DOHH2 (cell line): ENCODE data around the gene PLA2G2E.
"Not testable (repeated sequence)": the region's sequence is repeated elsewhere in the genome, so short reads cannot be mapped to it uniquely, and the experiment has no call there.

Experiments
- H3F3A ChIP-seq: fragments of 200-600 bp; sonication (generic), shearing (Covaris generic); 2 replicates; pipeline ENCODE4 v1.6.0; 2016; ENCODE audit warnings: antibody characterized with exemption, mild to moderate bottlenecking; ENCODE audit not compliant: control insufficient read depth, insufficient read depth
- H3K27ac ChIP-seq: fragments of 200-600 bp; sonication (generic); 2 replicates; pipeline ENCODE4 v1.5.1; 2014; ENCODE audit warnings: low read depth, mild to moderate bottlenecking, low read length, moderate library complexity
- H3K27me3 ChIP-seq: fragments of 200-600 bp; sonication (generic); 2 replicates; pipeline ENCODE4 v1.6.1; 2014; ENCODE audit warnings: mild to moderate bottlenecking, low read length, mixed read lengths; ENCODE audit not compliant: control insufficient read depth
- H3K36me3 ChIP-seq: fragments of 200-600 bp; sonication (generic); 2 replicates; pipeline ENCODE4 v1.6.1; 2014; ENCODE audit warnings: mild to moderate bottlenecking, low read length, moderate library complexity, mixed read lengths; ENCODE audit not compliant: control insufficient read depth
- H3K4me1 ChIP-seq: fragments of 200-600 bp; sonication (generic); 2 replicates; pipeline ENCODE4 v1.6.1; 2014; ENCODE audit warnings: mild to moderate bottlenecking, low read length, mixed read lengths; ENCODE audit not compliant: control insufficient read depth
- H3K4me2 ChIP-seq: fragments of 200-600 bp; sonication (generic); 2 replicates; pipeline ENCODE4 v1.6.0; 2014; ENCODE audit warnings: mild to moderate bottlenecking, low read length, moderate library complexity
- H3K4me3 ChIP-seq: fragments of 200-600 bp; sonication (generic); 2 replicates; pipeline ENCODE4 v1.5.1; 2014; ENCODE audit warnings: mild to moderate bottlenecking, low read length, mixed read lengths
- H3K79me2 ChIP-seq: fragments of 200-600 bp; sonication (generic); 2 replicates; pipeline ENCODE4 v1.6.1; 2014; ENCODE audit warnings: mild to moderate bottlenecking, low read length, mixed read lengths; ENCODE audit not compliant: control insufficient read depth
- H3K9me2 ChIP-seq: fragments of 200-600 bp; sonication (generic); replicated peaks from 2 replicates; pipeline ENCODE4 v1.6.1; 2014; ENCODE audit warnings: mild to moderate bottlenecking, low read length, mixed read lengths; ENCODE audit not compliant: control insufficient read depth
- H3K9me3 ChIP-seq: fragments of 200-600 bp; sonication (generic); 2 replicates; pipeline ENCODE4 v1.6.1; 2014; ENCODE audit warnings: antibody characterized with exemption, low read length, mixed read lengths; ENCODE audit not compliant: control insufficient read depth, insufficient read depth
- H4K20me1 ChIP-seq: fragments of 200-600 bp; sonication (generic); 2 replicates; pipeline ENCODE4 v1.6.0; 2014; ENCODE audit warnings: low read depth, mild to moderate bottlenecking, antibody characterized with exemption, low read length, moderate library complexity; ENCODE audit not compliant: control insufficient read depth, insufficient read depth
- EZH2phosphoT487 ChIP-seq: fragments of 200-600 bp; sonication (generic); IDR thresholded peaks from 2 replicates; pipeline ENCODE4 v1.6.1; 2017; ENCODE audit warnings: borderline replicate concordance, mild to moderate bottlenecking, antibody characterized with exemption, low read length, moderate library complexity, mixed read lengths
- TF ChIP-seq, protein P1 (sequence below): fragments of 200-600 bp; sonication (generic); IDR thresholded peaks from one replicate; pipeline ENCODE4 v1.5.1; 2014; ENCODE audit warnings: antibody characterized with exemption, mild to moderate bottlenecking, low read depth, low read length; ENCODE audit not compliant: poor library complexity, severe bottlenecking

PLA2G2E gene

DNA sequence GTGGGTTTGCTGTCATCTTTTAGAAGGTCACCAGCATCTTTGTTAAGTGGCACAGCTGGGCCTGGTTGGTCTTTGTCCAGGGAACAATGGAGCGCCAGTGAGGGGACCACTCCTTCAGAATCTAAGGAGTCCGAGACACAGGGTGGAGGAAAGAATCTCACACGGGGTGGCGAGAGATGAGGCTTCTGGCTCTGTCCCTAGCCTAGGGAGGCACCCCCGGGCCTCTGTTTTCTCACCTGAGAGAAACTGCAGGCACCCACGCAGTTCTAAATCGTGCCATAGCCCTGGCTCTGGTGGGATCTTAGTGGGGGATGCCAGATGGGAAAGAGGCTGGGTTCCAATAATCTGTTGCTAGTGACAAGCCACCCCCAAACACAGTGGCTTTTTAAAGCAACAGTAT is 10.9 kb upstream of the PLA2G2E start:
- no peaks in the 10 kb centered on the region for H3K79me2 ChIP-seq
- no peaks in the 10 kb centered on the region for H3K4me1 ChIP-seq
- H4K20me1 ChIP-seq, result no peaks in the 10 kb centered on the region
- H3K9me3 ChIP-seq, result peaks cover 19% of the 10 kb centered on the region; the same call in 1 of the 2 replicates
- no peak overlapping the region for H3K27ac ChIP-seq
- TF ChIP-seq EZH2phosphoT487, result no peak
- TF ChIP-seq, protein P1, sequence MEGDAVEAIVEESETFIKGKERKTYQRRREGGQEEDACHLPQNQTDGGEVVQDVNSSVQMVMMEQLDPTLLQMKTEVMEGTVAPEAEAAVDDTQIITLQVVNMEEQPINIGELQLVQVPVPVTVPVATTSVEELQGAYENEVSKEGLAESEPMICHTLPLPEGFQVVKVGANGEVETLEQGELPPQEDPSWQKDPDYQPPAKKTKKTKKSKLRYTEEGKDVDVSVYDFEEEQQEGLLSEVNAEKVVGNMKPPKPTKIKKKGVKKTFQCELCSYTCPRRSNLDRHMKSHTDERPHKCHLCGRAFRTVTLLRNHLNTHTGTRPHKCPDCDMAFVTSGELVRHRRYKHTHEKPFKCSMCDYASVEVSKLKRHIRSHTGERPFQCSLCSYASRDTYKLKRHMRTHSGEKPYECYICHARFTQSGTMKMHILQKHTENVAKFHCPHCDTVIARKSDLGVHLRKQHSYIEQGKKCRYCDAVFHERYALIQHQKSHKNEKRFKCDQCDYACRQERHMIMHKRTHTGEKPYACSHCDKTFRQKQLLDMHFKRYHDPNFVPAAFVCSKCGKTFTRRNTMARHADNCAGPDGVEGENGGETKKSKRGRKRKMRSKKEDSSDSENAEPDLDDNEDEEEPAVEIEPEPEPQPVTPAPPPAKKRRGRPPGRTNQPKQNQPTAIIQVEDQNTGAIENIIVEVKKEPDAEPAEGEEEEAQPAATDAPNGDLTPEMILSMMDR, result no peak
- no peaks in the 10 kb centered on the region for H3K36me3 ChIP-seq
- no peak overlapping the region for H3K4me3 ChIP-seq
- no peak overlapping the region for H3K4me2 ChIP-seq
- no peaks in the 10 kb centered on the region for H3F3A ChIP-seq
- H3K9me2 ChIP-seq, result no peaks in the 10 kb centered on the region
- H3K27me3 ChIP-seq, result no peaks in the 10 kb centered on the region

DNA sequence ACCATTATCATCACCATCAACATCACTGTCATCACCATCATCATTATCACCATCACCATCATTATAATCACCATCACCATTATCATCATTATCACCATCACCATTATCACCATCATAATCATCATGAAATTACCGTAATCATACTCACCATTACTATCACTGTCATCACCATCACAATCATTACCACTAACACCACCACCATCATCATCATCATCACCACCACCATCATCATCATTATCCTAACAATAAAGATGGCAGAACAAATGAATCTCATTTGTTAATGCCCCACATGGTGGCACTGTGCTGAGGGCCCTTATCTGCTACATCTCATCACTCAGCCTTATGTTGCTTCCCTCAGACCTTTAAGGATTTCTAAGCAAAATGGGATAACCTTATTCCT is 9.4 kb upstream of the PLA2G2E start:
- H3K9me2 ChIP-seq, result no peaks in the 10 kb centered on the region
- H3K9me3 ChIP-seq, result peaks cover 19% of the 10 kb centered on the region; the same call in 1 of the 2 replicates
- H3F3A ChIP-seq, result no peaks in the 10 kb centered on the region
- no peaks in the 10 kb centered on the region for H3K4me1 ChIP-seq
- H3K79me2 ChIP-seq, result no peaks in the 10 kb centered on the region
- no peak overlapping the region for H3K4me2 ChIP-seq
- H3K4me3 ChIP-seq, result no peak overlapping the region
- H3K27ac ChIP-seq, result no peak overlapping the region
- H3K27me3 ChIP-seq, result no peaks in the 10 kb centered on the region
- TF ChIP-seq, protein P1, result no peak
- no peak for TF ChIP-seq EZH2phosphoT487
- H3K36me3 ChIP-seq, result no peaks in the 10 kb centered on the region
- no peaks in the 10 kb centered on the region for H4K20me1 ChIP-seq

DNA sequence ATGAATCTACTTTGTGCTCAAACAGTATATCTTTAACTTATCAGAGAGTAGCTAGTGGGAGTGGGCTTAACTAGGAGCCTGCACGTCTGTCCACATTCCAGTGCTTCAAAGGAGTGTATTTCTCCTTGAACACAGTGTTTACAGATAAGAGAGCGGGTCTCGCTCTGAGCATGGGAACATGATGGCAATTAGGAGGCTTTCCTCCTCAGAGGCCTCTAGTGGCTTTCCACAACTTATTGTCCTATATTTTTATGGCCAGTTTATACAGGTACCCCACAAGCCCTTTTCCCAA is 3.7 kb upstream of the PLA2G2E start:
- H3K36me3 ChIP-seq, H3K79me2 ChIP-seq, H3K9me2 ChIP-seq, H3F3A ChIP-seq, H3K4me1 ChIP-seq, H3K27ac ChIP-seq, H3K27me3 ChIP-seq, H3K4me3 ChIP-seq, H4K20me1 ChIP-seq, H3K9me3 ChIP-seq, H3K4me2 ChIP-seq: not testable (repeated sequence)

DNA sequence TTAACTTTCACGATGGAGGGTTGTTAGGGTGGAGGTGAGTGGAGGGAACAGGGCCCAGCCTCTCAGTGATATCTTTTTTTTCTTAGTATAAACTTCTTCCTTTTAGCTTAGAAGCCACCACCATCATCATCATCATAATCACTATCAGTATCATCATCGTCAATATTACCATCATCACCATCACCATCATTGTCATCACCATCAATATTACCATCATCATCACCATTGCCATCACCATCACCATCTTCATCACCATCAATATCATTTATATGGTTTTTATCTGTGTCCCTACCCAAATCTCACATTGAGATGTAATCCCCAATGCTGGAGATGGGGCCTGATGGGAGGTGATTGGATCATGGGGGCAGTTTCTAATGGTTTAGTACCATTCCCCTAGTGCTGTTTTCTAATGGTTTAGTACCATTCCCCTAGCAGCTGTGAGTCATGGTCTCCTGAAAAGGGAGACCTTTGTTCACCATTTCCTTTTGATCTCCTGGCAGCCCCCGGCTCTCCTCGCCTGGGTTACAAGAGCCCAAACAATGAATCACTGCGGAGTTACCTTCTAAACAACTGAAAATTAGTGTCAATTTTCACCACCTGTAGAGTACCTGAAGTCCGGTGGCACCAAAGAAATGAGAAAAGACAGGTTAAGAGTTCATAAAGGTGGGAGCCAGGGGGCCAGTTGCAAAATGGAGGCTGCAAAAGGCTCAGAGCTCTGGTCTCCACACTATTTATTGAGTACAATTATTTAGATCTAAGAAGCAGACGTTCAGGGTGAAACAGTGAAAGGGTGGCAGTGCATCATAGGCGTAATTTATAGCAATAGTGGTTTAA is 3.1 kb upstream of the PLA2G2E start:
- TF ChIP-seq, protein P1, result no peak
- Histone ChIP-seq H3K4me1 (no peaks in the 10 kb centered on the region), H3K4me2 (no peak overlapping the region), H4K20me1 (no peaks in the 10 kb centered on the region), H3K27me3 (no peaks in the 10 kb centered on the region), H3F3A (no peaks in the 10 kb centered on the region), H3K9me2 (no peaks in the 10 kb centered on the region), H3K9me3 (peaks cover 4% of the 10 kb centered on the region; the same call in 1 of the 2 replicates), H3K36me3 (no peaks in the 10 kb centered on the region), H3K79me2 (no peaks in the 10 kb centered on the region), H3K4me3 (no peak overlapping the region), H3K27ac (no peak overlapping the region)
